Psoas muscle (tissue), 8 donors: ENCODE measurements around the gene CPOX. TPM values are rescaled to one million over a fixed set of nuclear protein-coding genes. Genes with fewer than 3 reads are reported as not detected.

ENCODE experiments used
- ATAC-seq, 4 donors: fragments of 200-7000 bp; cut with Tn5 transposase; one replicate each; pipeline ENCODE4 v1.9.1; 2020; ENCODE audit warnings: moderate library complexity in 3 of 4, mild to moderate bottlenecking in 2 of 4
- DNase-seq, 2 donors: peaks; one replicate each; pipeline ENCODE4 v3.0.0-alpha.2; 2020
- H3K27ac ChIP-seq: fragments of 200-600 bp; one replicate; pipeline ENCODE4 v1.8.0; 2022
- H3K27me3 ChIP-seq, 3 donors: fragments of 200-600 bp in 1 of 3; one replicate each; pipeline versions ENCODE4 v1.6.1 to v1.8.0; 2013 to 2022; ENCODE audit warnings: low read length in 2 of 3, mild to moderate bottlenecking in 2 of 3, moderate library complexity in 1 of 3; ENCODE audit not compliant: insufficient read depth in 3 of 3
- H3K36me3 ChIP-seq, 2 donors: fragments of 200-600 bp in 1 of 2; one replicate each; pipeline versions ENCODE4 v1.6.1 to v1.8.0; 2013 to 2022; ENCODE audit warnings: low read depth in 1 of 2, mild to moderate bottlenecking in 1 of 2, moderate library complexity in 1 of 2; ENCODE audit not compliant: insufficient read depth in 1 of 2
- H3K4me1 ChIP-seq: fragments of 200-600 bp; one replicate; pipeline ENCODE4 v1.8.0; 2022
- H3K4me3 ChIP-seq: fragments of 200-600 bp; one replicate; pipeline ENCODE4 v1.8.0; 2022; ENCODE audit warnings: mild to moderate bottlenecking
- H3K9me3 ChIP-seq: fragments of 200-600 bp; one replicate; pipeline ENCODE4 v1.8.0; 2022
- WGBS, 3 donors: extraction: QIAGEN DNeasy Blood & Tissue Kit; methylation state at CpG; one replicate each; pipeline versions ENCODE4 v1.1.6 to v1.1.7; 2013; 5-methylcytosine and 5-hydroxymethylcytosine counted together
- intact Hi-C, 2 donors: fragments of 100-400 bp; cut with DNase I; formaldehyde crosslinking; loops; one replicate each; pipeline versions ENCODE4 v1.11.0 to v1.14.2; 2022
- polyA plus RNA-seq, 3 donors: library from polyadenylated mRNA; stranded (reverse); fragments of 200-250 nt; gene quantifications; one replicate each; pipeline ENCODE4 v1.2.3, GENCODE V29; 2013
- total RNA-seq, 4 donors: library from RNA; stranded (reverse); fragmentation: NEBNext Ultra II Directional in 2 of 4; extraction: Animal tissue kit (Norgen Biotek cat#: 25700) in 2 of 4; gene quantifications; one replicate each; pipeline versions ENCODE4 v1.2.1 to v1.2.4, GENCODE V29; 2021 to 2023
- TF ChIP-seq, protein P1 (sequence below): fragments of 200-600 bp; IDR thresholded peaks from one replicate; pipeline ENCODE4 v1.8.0; 2022; ENCODE audit warnings: antibody characterized with exemption
- donor health status: healthy with polysubstance abuse.
- donor health status: DM: no; HTN: no; CAD: no; lungs with moderate emphysema.
- donor health status: Bipolar disorder and iron deficiency.
- donor health status: healthy.
- donor health status: DM: yes; HTN: yes; CAD: no.
- donor health status: DM: no; HTN: no; CAD: no.
- donor health status: DM: no; HTN: no; CAD: no.
- donor health status: DM: yes; HTN: yes; CAD: no.

The CPOX gene
- total and polyA plus RNA-seq, 7 donors = 5.8 to 16.4 (median 7.1) TPM

DNA sequence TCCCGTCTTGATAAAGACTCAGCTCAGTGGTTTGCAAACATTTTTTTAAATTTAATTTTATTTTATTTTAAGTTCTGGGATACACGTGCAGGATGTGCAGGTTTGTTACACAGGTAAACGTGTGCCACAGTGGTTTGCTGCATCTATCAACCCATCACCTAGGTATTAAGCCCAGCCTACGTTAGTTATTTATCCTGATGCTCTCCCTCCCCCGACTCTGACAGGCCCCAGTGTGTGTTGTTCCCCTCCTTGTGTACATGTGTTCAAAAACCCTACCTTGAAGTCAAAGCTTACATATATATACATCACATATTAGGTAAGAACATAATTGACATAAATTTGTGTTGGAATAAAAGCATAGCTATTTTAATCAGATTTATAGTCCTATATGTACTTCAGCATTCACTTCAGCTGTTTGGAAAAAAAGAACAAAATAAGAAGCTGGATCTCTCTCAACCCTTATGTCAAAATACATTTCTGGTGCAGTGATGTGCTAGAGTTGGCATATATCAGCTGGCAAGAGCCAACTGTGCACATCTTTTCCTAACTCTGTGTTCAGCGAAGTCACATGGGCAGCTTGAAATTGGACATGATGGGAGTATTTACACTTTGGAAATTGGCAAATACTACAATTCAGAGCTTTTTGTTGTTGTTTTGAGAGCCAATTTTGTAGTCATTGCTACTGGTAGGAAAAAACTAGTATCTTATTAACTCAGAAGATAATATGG lies 35.1 kb downstream of the CPOX start:
- no peaks in the 10 kb centered on the region for H3K4me1 ChIP-seq
- ATAC-seq (no peak), DNase-seq (no peak)
- no peaks in the 10 kb centered on the region for H3K36me3 ChIP-seq
- no peak overlapping the region for H3K4me3 ChIP-seq
- intact Hi-C loops = no loop called here
- 79 to 88% (median 85%) methylated on average over 6 of the region's 6 CpGs for WGBS, 3 donors
- H3K27me3 ChIP-seq = no peaks in the 10 kb centered on the region
- TF ChIP-seq, protein P1, sequence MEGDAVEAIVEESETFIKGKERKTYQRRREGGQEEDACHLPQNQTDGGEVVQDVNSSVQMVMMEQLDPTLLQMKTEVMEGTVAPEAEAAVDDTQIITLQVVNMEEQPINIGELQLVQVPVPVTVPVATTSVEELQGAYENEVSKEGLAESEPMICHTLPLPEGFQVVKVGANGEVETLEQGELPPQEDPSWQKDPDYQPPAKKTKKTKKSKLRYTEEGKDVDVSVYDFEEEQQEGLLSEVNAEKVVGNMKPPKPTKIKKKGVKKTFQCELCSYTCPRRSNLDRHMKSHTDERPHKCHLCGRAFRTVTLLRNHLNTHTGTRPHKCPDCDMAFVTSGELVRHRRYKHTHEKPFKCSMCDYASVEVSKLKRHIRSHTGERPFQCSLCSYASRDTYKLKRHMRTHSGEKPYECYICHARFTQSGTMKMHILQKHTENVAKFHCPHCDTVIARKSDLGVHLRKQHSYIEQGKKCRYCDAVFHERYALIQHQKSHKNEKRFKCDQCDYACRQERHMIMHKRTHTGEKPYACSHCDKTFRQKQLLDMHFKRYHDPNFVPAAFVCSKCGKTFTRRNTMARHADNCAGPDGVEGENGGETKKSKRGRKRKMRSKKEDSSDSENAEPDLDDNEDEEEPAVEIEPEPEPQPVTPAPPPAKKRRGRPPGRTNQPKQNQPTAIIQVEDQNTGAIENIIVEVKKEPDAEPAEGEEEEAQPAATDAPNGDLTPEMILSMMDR = no peak
- H3K27ac ChIP-seq = no peak overlapping the region
- H3K9me3 ChIP-seq = no peaks in the 10 kb centered on the region

DNA sequence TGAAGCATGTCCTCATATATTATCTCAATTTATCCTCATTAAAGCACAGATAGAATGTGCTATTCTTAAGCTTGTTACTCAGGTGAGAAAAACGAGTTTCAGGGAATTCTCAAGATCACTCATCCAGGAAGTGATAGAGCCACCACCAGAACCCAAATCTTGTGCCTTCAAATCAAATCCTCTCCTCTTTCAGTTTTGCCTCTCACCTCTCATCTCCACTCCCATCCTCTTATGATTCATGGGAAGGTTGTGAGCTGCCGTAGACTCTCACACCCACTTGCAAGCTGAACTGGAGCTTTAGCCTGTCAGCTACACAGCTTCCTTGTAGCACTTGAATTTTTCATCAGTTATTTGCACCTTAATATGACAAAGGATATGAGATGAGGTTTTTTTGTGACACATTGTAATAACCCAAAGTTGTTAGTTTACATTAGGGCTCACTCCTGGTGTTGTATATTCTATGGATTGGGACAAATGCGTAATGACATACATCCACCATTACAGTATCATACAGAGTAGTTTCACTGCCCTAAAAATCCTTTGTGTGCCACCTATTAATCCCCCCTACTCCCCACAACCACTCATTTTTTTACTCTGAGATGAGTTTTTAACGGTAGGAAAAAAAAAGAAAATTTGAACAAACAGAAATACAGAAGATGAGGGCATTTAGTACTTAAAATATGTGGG lies 35.9 kb downstream of the CPOX start:
- Histone ChIP-seq H3K27me3 (no peaks in the 10 kb centered on the region), H3K4me3 (no peak overlapping the region), H3K9me3 (no peaks in the 10 kb centered on the region), H3K27ac (no peak overlapping the region), H3K4me1 (no peaks in the 10 kb centered on the region), H3K36me3 (no peaks in the 10 kb centered on the region)
- ATAC-seq (no peak), DNase-seq (no peak)
- TF ChIP-seq, protein P1 = no peak
- intact Hi-C loops = no loop called here
- 66 to 70% (median 69%) methylated on average over 4 of the region's 4 CpGs for WGBS, 3 donors

DNA sequence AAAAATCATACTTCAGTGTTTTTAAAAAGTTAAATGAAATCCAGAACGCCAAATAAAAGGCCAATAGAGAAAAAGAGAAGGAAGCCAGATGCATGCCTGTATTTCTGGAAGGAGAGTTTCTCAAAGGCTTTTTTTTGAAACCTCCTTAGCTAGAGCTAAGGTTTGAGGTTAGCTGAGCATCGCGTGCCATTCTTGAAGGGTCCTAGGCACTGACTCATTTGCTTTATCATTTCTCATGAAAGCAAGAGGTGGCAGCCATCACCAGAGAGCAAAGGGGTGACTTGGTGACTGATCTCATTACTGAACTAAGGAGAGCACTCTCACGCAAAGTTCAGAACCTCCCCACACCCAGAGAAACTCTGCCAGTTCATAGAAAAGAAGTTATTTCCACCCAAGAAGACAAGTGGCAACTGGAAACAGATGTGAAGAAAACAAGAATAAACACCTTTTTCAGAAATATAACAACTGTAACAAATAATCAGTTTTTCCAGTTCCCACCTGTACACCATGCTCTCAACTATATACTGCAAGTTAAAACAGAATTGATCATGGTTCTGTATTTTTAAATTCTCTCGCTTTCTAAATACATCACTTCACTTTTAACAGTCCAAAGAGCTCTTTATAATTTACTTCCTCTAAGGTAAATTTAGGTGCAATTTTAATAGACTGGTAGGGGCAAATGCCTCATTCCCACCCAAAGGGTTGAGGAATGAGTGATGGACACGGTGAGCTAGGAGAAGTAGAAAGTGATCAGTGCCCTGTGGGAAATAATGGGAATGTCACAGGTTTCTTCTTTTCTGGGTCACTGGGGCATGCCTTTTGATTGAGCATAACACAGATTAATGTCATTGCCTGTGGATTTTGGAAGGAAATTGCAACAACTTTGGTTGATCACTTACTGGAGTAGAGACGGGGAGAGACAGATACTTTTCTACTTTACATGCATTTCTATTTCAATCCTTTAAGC lies 37.0 kb downstream of the CPOX start:
- Histone ChIP-seq H3K4me3 (no peak overlapping the region), H3K27me3 (no peaks in the 10 kb centered on the region), H3K36me3 (no peaks in the 10 kb centered on the region), H3K27ac (no peak overlapping the region), H3K9me3 (no peaks in the 10 kb centered on the region), H3K4me1 (no peaks in the 10 kb centered on the region)
- 80 to 84% (median 81%) methylated on average over 7 of the region's 7 CpGs for WGBS, 3 donors
- TF ChIP-seq, protein P1 = no peak
- intact Hi-C loops = no loop called here
- ATAC-seq (no peak), DNase-seq (no peak)

DNA sequence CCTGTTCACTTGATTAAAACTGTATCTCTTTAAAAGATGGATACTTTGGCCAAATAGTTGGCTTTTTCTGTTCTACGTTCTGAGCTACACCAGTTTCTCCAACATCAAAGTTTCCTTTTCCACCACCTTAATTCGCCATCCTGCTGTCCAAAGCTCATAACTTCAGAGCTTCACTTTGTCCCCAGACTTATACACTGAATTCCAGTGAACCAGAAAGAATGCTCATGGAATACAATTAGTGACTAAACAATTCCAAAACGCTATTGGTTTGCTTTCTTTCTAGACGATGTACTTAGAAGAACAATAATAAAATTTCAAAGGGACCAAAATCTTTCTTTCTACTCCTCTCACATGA lies 38.4 kb downstream of the CPOX start:
- TF ChIP-seq, protein P1 = no peak
- DNase-seq (no peak), ATAC-seq (no peak)
- 61 to 87% (median 71%) methylated on average over 4 of the region's 4 CpGs for WGBS, 3 donors
- no peaks in the 10 kb centered on the region for H3K4me1 ChIP-seq
- intact Hi-C loops = no loop called here
- no peaks in the 10 kb centered on the region for H3K36me3 ChIP-seq
- H3K27me3 ChIP-seq = no peaks in the 10 kb centered on the region
- H3K4me3 ChIP-seq = no peak overlapping the region
- H3K27ac ChIP-seq = no peak overlapping the region
- H3K9me3 ChIP-seq = no peaks in the 10 kb centered on the region
